Neural cell (in vitro differentiated cells): ENCODE measurements around the gene ZFR2.

Source experiments
- MXI1 ChIP-seq: fragments of 450-650 bp; conservative IDR thresholded peaks from 2 replicates; pipeline ENCODE4 v1.6.1; 2014; ENCODE audit warnings: antibody characterized with exemption, mild to moderate bottlenecking; ENCODE audit not compliant: poor library complexity, severe bottlenecking
- SMC3 ChIP-seq: fragments of 450-650 bp; conservative IDR thresholded peaks from 2 replicates; pipeline ENCODE4 v1.6.1; 2014; ENCODE audit warnings: antibody characterized with exemption, mild to moderate bottlenecking, moderate library complexity; ENCODE audit not compliant: poor library complexity
- TF ChIP-seq, protein P1 (sequence below): fragments of 450-650 bp; IDR thresholded peaks from 2 replicates; pipeline ENCODE4 v1.5.1; 2014; ENCODE audit warnings: antibody characterized with exemption, mild to moderate bottlenecking, moderate library complexity; ENCODE audit not compliant: poor library complexity, severe bottlenecking

DNA sequence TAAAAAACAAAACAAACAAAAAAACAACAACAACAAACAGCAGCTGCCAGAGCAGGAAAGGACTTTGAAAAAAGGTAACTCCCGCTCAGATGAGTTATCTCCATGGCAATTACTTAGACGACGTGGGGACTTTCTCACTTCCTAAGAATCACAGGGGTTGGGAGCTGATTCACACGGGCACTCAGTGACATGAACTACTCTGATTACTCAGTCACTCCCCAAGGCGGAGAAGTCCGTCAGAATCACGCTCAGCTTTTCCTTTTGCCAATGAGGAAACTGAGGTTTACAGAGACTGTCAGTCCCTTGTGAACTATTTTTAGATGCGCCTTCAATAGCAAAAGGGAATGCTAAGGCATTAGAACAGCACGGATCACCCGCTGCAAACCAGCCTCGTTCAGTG lies 50.4 kb downstream of the ZFR2 start:
- TF ChIP-seq, protein P1, sequence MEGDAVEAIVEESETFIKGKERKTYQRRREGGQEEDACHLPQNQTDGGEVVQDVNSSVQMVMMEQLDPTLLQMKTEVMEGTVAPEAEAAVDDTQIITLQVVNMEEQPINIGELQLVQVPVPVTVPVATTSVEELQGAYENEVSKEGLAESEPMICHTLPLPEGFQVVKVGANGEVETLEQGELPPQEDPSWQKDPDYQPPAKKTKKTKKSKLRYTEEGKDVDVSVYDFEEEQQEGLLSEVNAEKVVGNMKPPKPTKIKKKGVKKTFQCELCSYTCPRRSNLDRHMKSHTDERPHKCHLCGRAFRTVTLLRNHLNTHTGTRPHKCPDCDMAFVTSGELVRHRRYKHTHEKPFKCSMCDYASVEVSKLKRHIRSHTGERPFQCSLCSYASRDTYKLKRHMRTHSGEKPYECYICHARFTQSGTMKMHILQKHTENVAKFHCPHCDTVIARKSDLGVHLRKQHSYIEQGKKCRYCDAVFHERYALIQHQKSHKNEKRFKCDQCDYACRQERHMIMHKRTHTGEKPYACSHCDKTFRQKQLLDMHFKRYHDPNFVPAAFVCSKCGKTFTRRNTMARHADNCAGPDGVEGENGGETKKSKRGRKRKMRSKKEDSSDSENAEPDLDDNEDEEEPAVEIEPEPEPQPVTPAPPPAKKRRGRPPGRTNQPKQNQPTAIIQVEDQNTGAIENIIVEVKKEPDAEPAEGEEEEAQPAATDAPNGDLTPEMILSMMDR: no peak
- TF ChIP-seq SMC3: no peak
- no peak for TF ChIP-seq MXI1
